WTC11 (cell line): Measurements from ENCODE around the gene PAPSS1.

ENCODE experiments used
- CTCF ChIP-seq: fragments of 200-600 bp; IDR thresholded peaks from 2 replicates; pipeline ENCODE4 v1.8.0; 2022; ENCODE audit warnings: antibody characterized with exemption
- FOXJ3 ChIP-seq: sonication (generic); formaldehyde crosslinking; IDR thresholded peaks from 2 replicates; pipeline ENCODE4 v1.9.0; 2021; ENCODE audit warnings: missing genetic modification reagents, mild to moderate bottlenecking, borderline replicate concordance
- OVOL2 ChIP-seq: fragments of 250-450 bp; sonication (Bioruptor Pico); IDR thresholded peaks from 2 replicates; pipeline ENCODE4 v1.9.0; 2021; ENCODE audit warnings: mild to moderate bottlenecking, borderline replicate concordance
- STAT6 ChIP-seq: sonication (generic); formaldehyde crosslinking; conservative IDR thresholded peaks from 2 replicates; pipeline ENCODE4 v1.8.1; 2023; ENCODE audit warnings: mild to moderate bottlenecking, low read depth, missing genetic modification reagents, moderate library complexity
- ZBTB43 ChIP-seq: sonication (generic); formaldehyde crosslinking; IDR thresholded peaks from 2 replicates; pipeline ENCODE4 v1.8.1; 2023; ENCODE audit warnings: mild to moderate bottlenecking, missing genetic modification reagents

GRCh38 chr4:107733431-107733925 is 13.4 kb upstream of the PAPSS1 start:
- TF ChIP-seq ZBTB43 (CRISPR knock-in tag) (no peak), STAT6 (CRISPR knock-in tag) (no peak), CTCF (no peak), OVOL2 (CRISPR knock-in tag) (no peak), FOXJ3 (CRISPR knock-in tag) (no peak)
